Thyroid gland (tissue), 4 donors: ENCODE measurements around the gene ATF7. TPM values are rescaled to one million over a fixed set of nuclear protein-coding genes. Genes with fewer than 3 reads are reported as not detected.

Experiments
- DNase-seq, 2 donors: peaks; one replicate each; pipeline ENCODE4 v3.0.0-alpha.2; 2019
- H3K27ac ChIP-seq, 3 donors: fragments of 200-600 bp; sonication (generic); 1 replicate in 2 of 3; 2 replicates in 1 of 3; pipeline ENCODE4 v1.5.1; 2016 to 2019; ENCODE audit warnings: mild to moderate bottlenecking in 1 of 3, moderate library complexity in 1 of 3
- H3K27me3 ChIP-seq: fragments of 200-600 bp; sonication (generic); one replicate; pipeline ENCODE4 v1.5.1; 2019
- H3K36me3 ChIP-seq, 2 donors: fragments of 200-600 bp; sonication (generic); one replicate each; pipeline ENCODE4 v1.5.1; 2016 to 2019
- H3K4me1 ChIP-seq, 2 donors: fragments of 200-600 bp; sonication (generic); one replicate each; pipeline ENCODE4 v1.5.1; 2017 to 2019
- H3K4me3 ChIP-seq, 3 donors: fragments of 200-600 bp; sonication (generic); replicated peaks in 1 of 3; 1 replicate in 2 of 3; 2 replicates in 1 of 3; pipeline ENCODE4 v1.5.1; 2016; ENCODE audit warnings: mild to moderate bottlenecking in 1 of 3
- H3K9me3 ChIP-seq: fragments of 200-600 bp; sonication (generic); one replicate; pipeline ENCODE4 v1.5.1; 2017
- POLR2A ChIP-seq, 2 donors: fragments of 450-650 bp; IDR thresholded peaks; one replicate each; pipeline ENCODE4 v1.6.1; 2017; ENCODE audit warnings: antibody characterized with exemption in 2 of 2, mild to moderate bottlenecking in 2 of 2, moderate library complexity in 1 of 2
- WGBS, 2 donors: methylation state at CpG; one replicate each; pipeline ENCODE4 v1.1.5; 2017; 5-methylcytosine and 5-hydroxymethylcytosine counted together
- intact Hi-C: fragments of 100-400 bp; cut with DNase I; formaldehyde crosslinking; loops from one replicate; pipeline ENCODE4 v1.15.1; 2023
- total RNA-seq, 4 donors: library from RNA; depleted of rRNA; stranded (reverse); fragments of >200 nt; gene quantifications; one replicate each; pipeline ENCODE4 v1.2.3, GENCODE V29; 2016
- TF ChIP-seq, protein P1 (sequence below), 6 experiments: fragments of 200-600 bp in 3 of 6; fragments of 450-650 bp in 3 of 6; sonication (generic) in 3 of 6; IDR thresholded peaks; one replicate each; pipeline ENCODE4 v1.5.1; 2016 to 2019; ENCODE audit warnings: antibody characterized with exemption in 6 of 6, mild to moderate bottlenecking in 2 of 6, inconsistent platforms in 1 of 6, moderate library complexity in 1 of 6

Gene ATF7
- total RNA-seq, 4 donors from 2014 or later = 21.3 to 40.1 (median 37.6) TPM

DNA sequence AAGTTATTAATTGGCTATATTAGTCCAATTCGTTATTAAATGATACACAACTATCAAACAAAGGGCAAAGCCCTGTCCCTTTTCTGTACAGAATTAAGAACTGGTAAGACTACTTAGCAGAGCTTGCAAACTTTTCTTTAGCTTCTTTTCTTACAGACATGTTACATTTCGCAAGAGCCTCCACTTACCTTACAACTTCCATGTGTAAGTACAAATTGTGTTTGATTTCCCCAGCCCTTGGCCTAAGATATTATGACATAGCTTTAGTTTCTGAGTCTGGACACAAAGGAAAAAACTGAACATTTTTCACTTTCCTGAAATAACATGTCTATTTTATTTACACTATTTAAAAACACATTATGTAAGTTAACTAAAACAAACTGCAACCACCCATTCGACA, 1.7 kb downstream of the ATF7 start:
- peak overlapping the region in 1 of 3 donors; percentile 50 for H3K4me3 ChIP-seq
- intact Hi-C loops = no loop called here
- no peak for TF ChIP-seq POLR2A (IDR thresholded peaks at IDR 0.05)
- TF ChIP-seq, protein P1, sequence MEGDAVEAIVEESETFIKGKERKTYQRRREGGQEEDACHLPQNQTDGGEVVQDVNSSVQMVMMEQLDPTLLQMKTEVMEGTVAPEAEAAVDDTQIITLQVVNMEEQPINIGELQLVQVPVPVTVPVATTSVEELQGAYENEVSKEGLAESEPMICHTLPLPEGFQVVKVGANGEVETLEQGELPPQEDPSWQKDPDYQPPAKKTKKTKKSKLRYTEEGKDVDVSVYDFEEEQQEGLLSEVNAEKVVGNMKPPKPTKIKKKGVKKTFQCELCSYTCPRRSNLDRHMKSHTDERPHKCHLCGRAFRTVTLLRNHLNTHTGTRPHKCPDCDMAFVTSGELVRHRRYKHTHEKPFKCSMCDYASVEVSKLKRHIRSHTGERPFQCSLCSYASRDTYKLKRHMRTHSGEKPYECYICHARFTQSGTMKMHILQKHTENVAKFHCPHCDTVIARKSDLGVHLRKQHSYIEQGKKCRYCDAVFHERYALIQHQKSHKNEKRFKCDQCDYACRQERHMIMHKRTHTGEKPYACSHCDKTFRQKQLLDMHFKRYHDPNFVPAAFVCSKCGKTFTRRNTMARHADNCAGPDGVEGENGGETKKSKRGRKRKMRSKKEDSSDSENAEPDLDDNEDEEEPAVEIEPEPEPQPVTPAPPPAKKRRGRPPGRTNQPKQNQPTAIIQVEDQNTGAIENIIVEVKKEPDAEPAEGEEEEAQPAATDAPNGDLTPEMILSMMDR (IDR thresholded peaks at IDR 0.05) = no peak
- no peaks in the 10 kb centered on the region for H3K36me3 ChIP-seq
- 41 to 42% methylated on average over 3 of the region's 3 CpGs for WGBS, 2 donors
- H3K4me1 ChIP-seq = peaks cover 28 to 32% of the 10 kb centered on the region in 2 donors
- no peaks in the 10 kb centered on the region for H3K9me3 ChIP-seq
- peak overlapping the region; percentile 31 to 92 (median 91) for H3K27ac ChIP-seq
- no peaks in the 10 kb centered on the region for H3K27me3 ChIP-seq
- DNase-seq = no peak

DNA sequence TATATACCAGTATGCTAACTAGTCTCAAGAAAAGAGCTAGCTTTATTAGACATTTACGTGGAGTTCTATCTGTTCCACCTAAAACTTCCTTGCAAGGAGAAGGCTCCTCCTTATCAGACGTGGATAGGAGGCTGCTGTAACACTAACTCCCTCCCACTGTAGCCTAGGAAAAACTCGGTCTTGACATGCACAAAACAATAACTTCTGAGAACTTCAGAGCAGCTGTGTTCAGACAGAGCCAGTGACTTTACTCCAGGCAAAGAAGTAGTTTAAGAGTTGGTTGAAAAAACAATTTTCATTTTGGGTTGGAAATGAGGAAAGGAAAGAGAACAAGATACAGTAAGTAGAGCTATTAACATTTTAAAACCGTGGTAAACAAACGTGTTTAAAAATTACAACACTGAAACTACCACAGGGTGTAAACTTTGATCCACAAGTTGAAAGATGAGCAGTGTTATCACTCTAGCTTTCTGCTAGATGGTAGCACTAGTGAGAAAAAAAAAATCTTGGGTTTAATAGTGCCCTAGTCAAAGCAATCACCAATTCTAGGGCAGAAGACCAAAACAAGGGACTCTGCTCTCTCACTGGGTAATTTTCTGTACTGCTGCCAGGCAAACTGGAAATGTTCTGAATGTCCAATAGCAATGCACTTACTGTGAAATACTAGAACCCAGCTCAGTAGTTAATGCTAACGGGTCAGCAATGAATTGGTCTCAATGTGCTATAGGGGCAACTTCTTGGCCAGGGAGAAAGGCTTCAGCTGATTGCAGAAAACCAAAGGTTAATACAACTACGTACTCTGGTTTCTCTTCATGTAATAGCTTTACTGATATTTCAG, 2.4 kb downstream of the ATF7 start:
- 12 to 14% methylated on average over 7 of the region's 7 CpGs for WGBS, 2 donors
- no peaks in the 10 kb centered on the region for H3K27me3 ChIP-seq
- DNase-seq = peak; percentile 31 to 36
- peak in 1 of 2 donors; percentile 33 for TF ChIP-seq POLR2A (IDR thresholded peaks at IDR 0.05)
- TF ChIP-seq, protein P1 (IDR thresholded peaks at IDR 0.05) = no peak
- H3K36me3 ChIP-seq = no peaks in the 10 kb centered on the region
- intact Hi-C loops = no loop called here
- peak overlapping the region in 1 of 3 donors; percentile 50 for H3K4me3 ChIP-seq
- H3K27ac ChIP-seq = peak overlapping the region; percentile 31 to 92 (median 91)
- H3K9me3 ChIP-seq = no peaks in the 10 kb centered on the region
- peaks cover 28 to 32% of the 10 kb centered on the region in 2 donors for H3K4me1 ChIP-seq

DNA sequence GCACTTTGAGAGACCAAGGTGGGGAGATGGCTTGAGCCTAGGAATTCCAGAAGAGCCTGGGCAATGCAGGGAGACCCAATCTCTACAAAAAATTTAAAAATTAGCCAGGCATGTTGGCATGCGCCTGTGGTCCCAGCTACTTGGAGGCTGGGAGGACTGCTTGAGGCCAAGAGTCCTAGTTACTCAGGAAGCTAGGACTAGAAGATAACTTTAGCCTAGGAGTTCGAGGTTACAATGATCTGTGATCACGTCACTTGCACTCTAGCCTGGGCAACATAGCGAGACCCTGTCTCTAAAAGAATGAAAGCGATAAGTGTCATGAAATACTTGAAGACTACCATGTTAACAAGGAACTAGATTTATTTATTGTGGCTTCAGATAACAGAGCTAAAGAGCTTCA, 3.5 kb downstream of the ATF7 start:
- Histone ChIP-seq H3K4me1 (peaks cover 28 to 32% of the 10 kb centered on the region in 2 donors), H3K27me3 (no peaks in the 10 kb centered on the region), H3K4me3 (no peak overlapping the region), H3K9me3 (no peaks in the 10 kb centered on the region), H3K27ac (no peak overlapping the region), H3K36me3 (no peaks in the 10 kb centered on the region)
- intact Hi-C loops = no loop called here
- no peak for TF ChIP-seq POLR2A (IDR thresholded peaks at IDR 0.05)
- TF ChIP-seq, protein P1 (IDR thresholded peaks at IDR 0.05) = no peak
- WGBS, 2 donors = 98% methylated on average over 5 of the region's 5 CpGs
- DNase-seq = no peak

DNA sequence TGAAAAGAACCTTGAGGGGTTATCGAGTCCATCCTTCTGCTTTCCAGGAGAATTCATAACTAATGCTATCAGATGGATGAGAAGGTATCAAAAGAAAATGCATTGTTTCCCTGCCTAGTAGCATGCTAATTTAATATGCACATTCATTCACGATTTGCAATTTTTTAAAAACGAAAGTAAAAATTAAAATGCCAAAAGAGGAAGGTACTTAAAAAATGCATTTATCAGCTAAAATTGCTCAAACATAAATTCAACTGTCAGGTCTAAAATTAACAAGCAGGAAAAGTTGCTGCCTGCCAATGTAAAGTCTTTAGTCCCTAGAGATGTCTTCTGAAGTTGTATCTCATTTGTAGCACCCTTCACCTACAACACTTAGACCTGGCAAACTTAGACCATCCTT, 7.9 kb downstream of the ATF7 start:
- no peaks in the 10 kb centered on the region for H3K9me3 ChIP-seq
- no peaks in the 10 kb centered on the region for H3K27me3 ChIP-seq
- no peaks in the 10 kb centered on the region for H3K36me3 ChIP-seq
- WGBS, 2 donors = 54 to 73% methylated on average over 3 of the region's 3 CpGs
- intact Hi-C loops = no loop called here
- no peak overlapping the region for H3K4me3 ChIP-seq
- TF ChIP-seq, protein P1 (IDR thresholded peaks at IDR 0.05) = no peak
- no peak for TF ChIP-seq POLR2A (IDR thresholded peaks at IDR 0.05)
- peaks cover 11 to 34% of the 10 kb centered on the region in 2 donors for H3K4me1 ChIP-seq
- no peak for DNase-seq
- peak overlapping the region in 1 of 3 donors; percentile 17 for H3K27ac ChIP-seq

DNA sequence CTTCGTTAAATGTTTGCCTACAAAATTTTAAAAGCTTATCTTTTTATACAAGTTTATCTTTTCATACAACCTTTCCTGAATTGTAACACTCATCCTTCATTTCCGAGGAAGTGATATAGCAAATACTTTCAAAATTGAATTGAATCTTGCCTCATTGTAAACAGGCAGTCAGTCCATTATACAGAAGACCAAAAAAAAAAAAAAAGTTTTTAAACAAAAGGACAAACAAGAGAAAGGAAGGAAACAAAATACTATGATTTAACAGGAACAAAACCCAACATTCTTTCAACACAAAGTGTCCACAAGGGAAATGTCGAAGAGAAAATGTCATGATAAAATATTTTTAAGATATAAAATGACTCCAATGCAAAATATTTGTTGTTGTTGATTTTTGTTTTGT, 8.5 kb downstream of the ATF7 start:
- no peak overlapping the region for H3K4me3 ChIP-seq
- H3K27me3 ChIP-seq = no peaks in the 10 kb centered on the region
- TF ChIP-seq POLR2A (IDR thresholded peaks at IDR 0.05) = no peak
- TF ChIP-seq, protein P1 (IDR thresholded peaks at IDR 0.05) = no peak
- peaks cover 5 to 28% of the 10 kb centered on the region in 2 donors for H3K4me1 ChIP-seq
- H3K27ac ChIP-seq = peak overlapping the region in 2 of 3 donors; percentile 17 to 64
- H3K9me3 ChIP-seq = no peaks in the 10 kb centered on the region
- no peaks in the 10 kb centered on the region for H3K36me3 ChIP-seq
- WGBS, 2 donors = 65 to 70% methylated on average over 3 of the region's 3 CpGs
- intact Hi-C loops = no loop called here
- no peak for DNase-seq
